ACC112 (cell line): ENCODE results near the gene ZNF503.
"Not testable (repeated sequence)": the region's sequence is repeated elsewhere in the genome, so short reads cannot be mapped to it uniquely, and the experiment has no call there.

Experiments used
- H2AFZ ChIP-seq: fragments of 200-600 bp; sonication (generic); one replicate; pipeline ENCODE4 v1.6.0; 2017; ENCODE audit warnings: antibody characterized with exemption, low read length; ENCODE audit not compliant: unreplicated experiment
- H3K27ac ChIP-seq: fragments of 200-600 bp; sonication (generic); 2 replicates; pipeline ENCODE4 v1.5.1; 2014; ENCODE audit warnings: low read depth, mild to moderate bottlenecking, antibody characterized with exemption, low read length, moderate library complexity
- H3K27me3 ChIP-seq: fragments of 200-600 bp; sonication (generic); 2 replicates; pipeline ENCODE4 v1.6.1; 2014; ENCODE audit warnings: mild to moderate bottlenecking, antibody characterized with exemption, low read length, moderate library complexity, mixed read lengths; ENCODE audit not compliant: insufficient read depth
- H3K36me3 ChIP-seq: fragments of 200-600 bp; sonication (generic); 2 replicates; pipeline ENCODE4 v1.6.1; 2016; ENCODE audit warnings: mild to moderate bottlenecking, antibody characterized with exemption, low read length, moderate library complexity, mixed read lengths; ENCODE audit not compliant: insufficient read depth
- H3K4me1 ChIP-seq: fragments of 200-600 bp; sonication (generic); one replicate; pipeline ENCODE4 v1.6.1; 2016; ENCODE audit warnings: low read length, mixed read lengths; ENCODE audit not compliant: insufficient read depth, unreplicated experiment, control insufficient read depth
- H3K4me3 ChIP-seq: fragments of 200-600 bp; sonication (generic); 2 replicates; pipeline ENCODE4 v1.5.1; 2014; ENCODE audit warnings: mild to moderate bottlenecking, low read depth, low read length
- H3K79me2 ChIP-seq: fragments of 200-600 bp; sonication (generic); one replicate; pipeline ENCODE4 v1.6.0; 2016; ENCODE audit warnings: low read length; ENCODE audit not compliant: control insufficient read depth, unreplicated experiment, insufficient read depth

The ZNF503 gene

DNA sequence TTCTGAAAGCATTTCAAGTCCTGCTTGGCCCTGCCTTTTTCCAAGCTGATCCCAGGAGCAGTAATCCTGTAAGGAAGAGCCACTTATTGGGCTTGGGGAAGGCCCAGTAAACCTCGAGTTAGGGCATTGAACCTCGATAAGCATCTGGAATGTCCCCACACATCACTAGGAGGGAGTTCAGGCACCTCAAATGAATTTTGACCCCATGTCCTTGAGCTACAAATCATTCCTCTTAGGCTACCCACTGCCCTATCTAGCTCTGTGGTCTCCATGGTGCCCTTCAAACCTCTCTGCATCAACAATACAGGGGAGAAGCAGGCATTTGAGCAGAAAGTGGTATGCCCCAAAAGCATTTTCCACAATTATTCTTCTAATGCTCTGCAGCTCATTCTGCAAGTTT lies 33.7 kb downstream of the ZNF503 start:
- H3K27me3 ChIP-seq = peaks cover 10% of the 10 kb centered on the region; the same call in 1 of the 2 replicates
- H3K4me1 ChIP-seq = no peaks in the 10 kb centered on the region
- no peaks in the 10 kb centered on the region for H3K36me3 ChIP-seq
- no peak overlapping the region for H3K27ac ChIP-seq
- H3K4me3 ChIP-seq = no peak overlapping the region
- H2AFZ ChIP-seq = no peak overlapping the region
- H3K79me2 ChIP-seq = no peaks in the 10 kb centered on the region

DNA sequence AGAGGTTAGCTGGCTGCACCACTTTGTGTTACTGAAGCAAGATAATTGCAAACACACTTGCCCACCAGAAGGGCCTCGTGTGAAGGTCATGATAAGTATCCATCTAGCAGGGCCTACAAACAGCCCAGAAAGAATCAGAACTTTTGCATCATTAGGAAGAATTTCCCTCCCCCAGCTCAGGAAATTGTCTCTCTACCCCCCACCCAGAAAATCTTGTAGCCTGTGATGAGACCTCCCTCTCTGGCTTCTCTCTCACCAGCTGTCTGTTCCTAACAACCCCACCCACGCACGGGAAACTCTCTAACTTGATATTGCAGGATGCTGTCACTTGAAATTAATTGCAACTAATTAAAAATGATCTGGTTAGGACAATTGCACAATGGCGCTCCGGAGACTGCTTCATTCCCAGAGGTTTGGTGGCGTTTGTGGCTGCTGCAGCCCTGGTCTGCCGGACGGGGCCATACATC lies 34.5 kb downstream of the ZNF503 start:
- Histone ChIP-seq H3K4me3 (no peak overlapping the region), H3K27ac (no peak overlapping the region), H3K36me3 (no peaks in the 10 kb centered on the region), H2AFZ (no peak overlapping the region), H3K27me3 (peaks cover 4% of the 10 kb centered on the region; the same call in 1 of the 2 replicates), H3K4me1 (no peaks in the 10 kb centered on the region), H3K79me2 (no peaks in the 10 kb centered on the region)

DNA sequence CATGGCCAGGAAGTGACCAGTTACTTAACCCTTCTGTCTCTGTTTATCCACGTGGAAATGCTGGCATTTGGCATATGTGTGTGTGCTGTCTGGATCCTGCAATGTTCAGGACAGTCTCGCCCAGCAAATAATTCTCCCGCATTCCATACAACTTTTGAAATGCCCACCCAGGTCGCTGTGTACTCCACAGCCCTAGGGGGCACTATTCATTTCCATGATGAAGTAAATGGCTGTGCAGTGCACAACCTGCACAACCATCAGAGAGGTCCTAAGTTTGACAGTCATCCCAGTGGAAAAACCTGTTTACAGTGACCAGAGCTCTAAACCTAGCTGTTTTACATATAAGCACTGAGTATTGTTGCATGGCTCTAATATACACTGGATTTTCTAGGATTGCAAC lies 38.1 kb downstream of the ZNF503 start:
- Histone ChIP-seq H3K27me3 (peaks cover 1% of the 10 kb centered on the region; the same call in 1 of the 2 replicates), H3K4me3 (no peak overlapping the region), H3K4me1 (peaks cover 15% of the 10 kb centered on the region), H3K79me2 (no peaks in the 10 kb centered on the region), H3K27ac (no peak overlapping the region), H2AFZ (no peak overlapping the region), H3K36me3 (no peaks in the 10 kb centered on the region)

DNA sequence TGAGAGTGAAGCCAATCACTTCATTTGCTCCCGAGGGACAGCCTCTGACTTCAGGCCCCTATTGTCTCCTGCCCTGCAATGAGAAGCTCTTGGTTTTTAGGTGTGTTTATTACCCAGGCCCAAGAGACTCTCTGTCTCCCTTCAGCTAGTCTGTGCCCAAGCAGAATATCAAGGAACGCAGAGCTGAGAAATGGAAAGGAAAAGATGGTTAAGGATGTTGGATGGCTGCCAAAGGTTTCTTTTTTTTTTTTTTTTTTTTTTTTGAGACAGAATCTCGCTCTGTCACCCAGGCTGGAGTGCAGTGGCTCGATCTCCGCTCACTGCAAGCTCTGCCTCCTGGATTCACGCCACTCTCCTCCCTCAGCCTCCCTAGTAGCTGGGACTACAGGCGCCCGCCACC lies 41.7 kb downstream of the ZNF503 start:
- H2AFZ ChIP-seq, H3K79me2 ChIP-seq, H3K4me3 ChIP-seq, H3K27me3 ChIP-seq, H3K36me3 ChIP-seq: not testable (repeated sequence)
- H3K27ac ChIP-seq = peak overlapping the region; percentile 25; the same call in 1 of the 2 replicates
- H3K4me1 ChIP-seq = peaks cover 19% of the 10 kb centered on the region

DNA sequence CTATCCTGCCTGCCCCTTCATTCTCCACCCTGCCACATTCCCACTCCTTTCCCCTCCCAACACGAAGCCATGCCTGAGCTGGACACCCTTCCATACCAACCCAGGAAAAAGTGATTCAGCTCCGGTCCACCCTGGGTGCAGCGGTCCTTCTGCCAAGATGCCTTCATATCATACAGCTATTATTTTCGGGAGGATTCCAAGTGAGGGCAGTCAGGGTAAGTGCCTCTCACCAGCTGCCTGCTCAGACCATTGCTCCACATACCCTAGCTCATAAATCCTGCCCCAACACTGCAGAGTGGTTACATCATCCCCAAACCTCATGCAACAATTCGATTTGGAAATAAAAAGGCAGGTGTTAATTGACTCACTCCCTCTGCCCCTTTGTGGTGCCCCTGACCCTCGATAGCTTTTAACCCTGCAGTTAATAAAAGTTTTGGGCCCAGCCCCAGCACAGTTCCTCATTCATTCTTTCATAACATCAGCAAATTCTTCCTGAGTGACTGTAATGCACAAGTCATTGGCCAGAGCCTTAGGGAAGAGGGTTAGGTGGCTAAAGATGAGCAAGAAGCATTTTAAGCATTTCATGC lies 42.6 kb downstream of the ZNF503 start:
- no peaks in the 10 kb centered on the region for H3K27me3 ChIP-seq
- no peak overlapping the region for H2AFZ ChIP-seq
- H3K4me3 ChIP-seq = no peak overlapping the region

DNA sequence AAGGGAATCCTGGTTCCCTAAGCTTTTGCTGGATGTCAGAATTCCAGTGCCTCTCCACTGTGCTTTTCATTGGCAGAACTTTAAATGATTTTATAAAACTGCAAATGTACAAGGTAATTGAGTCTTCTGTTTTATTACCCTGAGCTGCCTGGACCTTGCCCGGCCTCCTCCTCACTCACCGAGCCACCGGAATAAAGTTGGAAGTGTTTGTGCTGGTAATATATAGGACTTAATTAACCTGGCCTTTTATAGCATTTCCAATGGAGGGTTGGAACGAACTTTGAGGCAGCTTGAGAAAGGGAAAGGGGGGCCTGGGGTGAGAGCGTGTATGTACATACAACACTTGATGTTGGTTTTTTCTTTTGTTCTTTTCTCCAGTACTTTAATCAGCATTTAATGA lies 43.4 kb downstream of the ZNF503 start:
- Histone ChIP-seq H3K27me3 (no peaks in the 10 kb centered on the region), H3K79me2 (no peaks in the 10 kb centered on the region), H2AFZ (no peak overlapping the region), H3K36me3 (no peaks in the 10 kb centered on the region), H3K4me3 (no peak overlapping the region), H3K27ac (no peak overlapping the region; the same call in 1 of the 2 replicates), H3K4me1 (peaks cover 19% of the 10 kb centered on the region)

More for the DNA sequence above, 42.6 kb downstream of the ZNF503 start:
- H3K27ac ChIP-seq = peak overlapping the region; percentile 25
- no peaks in the 10 kb centered on the region for H3K36me3 ChIP-seq
- no peaks in the 10 kb centered on the region for H3K79me2 ChIP-seq
- peaks cover 19% of the 10 kb centered on the region for H3K4me1 ChIP-seq

DNA sequence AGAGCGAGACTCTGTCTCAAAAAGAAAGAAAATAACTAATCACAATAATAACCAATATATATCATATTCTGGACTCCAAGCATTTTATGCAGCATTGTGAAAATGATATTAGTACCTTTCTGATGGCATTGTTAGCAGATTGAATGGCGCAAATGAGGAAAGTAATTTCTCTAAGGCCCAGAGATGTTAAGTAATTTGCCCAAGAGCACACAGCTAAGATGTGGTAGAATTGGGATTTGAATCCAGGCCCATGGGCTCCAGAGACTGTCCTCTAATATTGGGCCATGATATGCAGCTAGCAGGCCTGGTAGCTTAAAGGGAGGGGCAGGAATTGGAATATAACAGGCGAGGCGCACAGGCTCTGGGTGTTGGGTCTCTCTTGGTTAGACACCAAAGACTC lies 44.1 kb downstream of the ZNF503 start:
- Histone ChIP-seq H3K79me2 (no peaks in the 10 kb centered on the region), H3K4me3 (no peak overlapping the region), H2AFZ (no peak overlapping the region), H3K27ac (no peak overlapping the region), H3K27me3 (no peaks in the 10 kb centered on the region), H3K36me3 (no peaks in the 10 kb centered on the region), H3K4me1 (peaks cover 19% of the 10 kb centered on the region)

DNA sequence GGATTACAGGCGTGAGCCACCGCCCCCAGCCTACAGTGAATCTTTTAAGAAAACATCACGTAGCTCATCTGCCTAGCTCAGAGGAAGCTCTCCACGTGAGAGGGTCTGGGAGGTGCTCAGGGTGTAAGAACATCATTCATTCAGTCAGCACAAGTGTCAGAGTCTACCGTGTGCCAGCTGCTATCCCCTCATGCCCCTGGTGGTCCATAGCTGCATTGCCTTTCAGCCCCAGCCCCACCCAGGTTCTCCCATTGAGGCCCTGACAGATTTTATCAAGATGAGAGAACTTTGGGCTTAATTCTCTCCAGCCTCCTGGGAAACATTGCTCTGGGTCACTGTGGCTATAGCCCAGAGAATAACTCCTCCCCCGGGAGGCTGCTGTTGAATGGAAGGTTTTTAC lies 45.1 kb downstream of the ZNF503 start:
- H3K27me3 ChIP-seq = no peaks in the 10 kb centered on the region
- no peaks in the 10 kb centered on the region for H3K36me3 ChIP-seq
- no peak overlapping the region for H3K4me3 ChIP-seq
- no peak overlapping the region for H3K27ac ChIP-seq
- no peaks in the 10 kb centered on the region for H3K79me2 ChIP-seq
- H3K4me1 ChIP-seq = peaks cover 19% of the 10 kb centered on the region
- H2AFZ ChIP-seq = no peak overlapping the region

DNA sequence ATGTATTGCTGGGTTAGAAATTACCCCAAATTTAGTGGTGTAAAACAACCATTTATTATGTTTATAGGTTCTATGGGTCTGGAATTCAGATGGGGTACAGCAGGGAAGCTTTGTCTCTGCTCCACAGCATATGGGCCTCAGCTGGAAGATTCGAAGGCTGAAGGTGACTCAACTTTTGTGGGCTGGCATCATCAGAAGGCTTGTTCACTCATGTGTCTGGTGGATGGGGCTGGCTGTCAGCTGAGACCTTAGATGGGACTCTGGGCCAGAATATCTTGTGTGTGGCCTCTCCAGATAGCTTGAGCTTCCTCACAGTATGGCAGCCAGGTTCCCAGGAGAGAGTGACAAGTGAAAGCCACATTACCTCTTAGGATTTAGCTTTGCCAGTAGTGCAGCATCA lies 45.9 kb downstream of the ZNF503 start:
- H3K4me1 ChIP-seq = peaks cover 20% of the 10 kb centered on the region
- no peaks in the 10 kb centered on the region for H3K36me3 ChIP-seq
- no peak overlapping the region for H2AFZ ChIP-seq
- H3K27ac ChIP-seq = no peak overlapping the region
- H3K27me3 ChIP-seq = no peaks in the 10 kb centered on the region
- no peaks in the 10 kb centered on the region for H3K79me2 ChIP-seq
- H3K4me3 ChIP-seq = no peak overlapping the region

DNA sequence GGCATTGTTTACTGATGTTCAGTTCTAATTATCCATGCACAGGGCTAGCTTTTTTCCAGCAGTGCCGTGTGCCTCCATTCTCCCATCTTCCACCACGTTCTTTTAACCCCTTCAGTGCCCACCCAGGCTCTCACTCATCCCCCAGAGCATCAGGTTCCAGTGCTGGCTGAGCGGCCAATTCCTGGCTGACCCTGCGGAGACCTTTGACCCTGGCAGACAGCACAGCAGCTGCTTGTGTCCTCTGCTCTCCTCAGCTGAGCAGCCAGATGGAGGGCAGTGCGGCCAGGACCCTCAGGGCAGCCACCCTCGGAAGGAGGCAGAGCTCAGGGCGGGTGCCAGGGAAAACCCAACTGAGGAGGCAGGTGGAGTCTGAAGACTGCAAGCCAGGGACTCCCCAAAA lies 48.4 kb downstream of the ZNF503 start:
- no peak overlapping the region for H3K27ac ChIP-seq
- H3K4me1 ChIP-seq = peaks cover 7% of the 10 kb centered on the region
- no peaks in the 10 kb centered on the region for H3K79me2 ChIP-seq
- no peak overlapping the region for H2AFZ ChIP-seq
- no peak overlapping the region for H3K4me3 ChIP-seq
- H3K36me3 ChIP-seq = no peaks in the 10 kb centered on the region
- H3K27me3 ChIP-seq = no peaks in the 10 kb centered on the region

DNA sequence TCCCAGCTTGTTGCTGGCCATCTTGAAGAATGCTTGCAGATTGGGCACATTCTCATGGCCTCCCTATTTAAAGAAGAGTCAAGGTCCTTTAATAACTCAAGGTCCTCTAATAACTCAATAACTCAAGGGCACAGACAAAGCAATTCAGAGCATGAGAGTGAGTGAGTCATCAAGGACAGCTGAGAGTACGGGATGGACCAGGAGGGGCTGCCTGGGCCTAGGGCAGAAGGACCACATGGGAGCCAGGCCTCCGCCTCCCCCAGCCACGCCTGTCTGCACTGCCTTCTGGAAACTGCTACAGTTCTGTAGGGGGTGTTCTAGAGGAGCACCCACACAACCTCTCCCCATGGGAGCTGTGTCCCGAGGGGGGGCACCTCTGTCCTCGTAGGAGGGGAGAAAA lies 48.9 kb downstream of the ZNF503 start:
- H3K27ac ChIP-seq = no peak overlapping the region
- H3K4me1 ChIP-seq = peaks cover 6% of the 10 kb centered on the region
- no peak overlapping the region for H2AFZ ChIP-seq
- no peaks in the 10 kb centered on the region for H3K27me3 ChIP-seq
- no peaks in the 10 kb centered on the region for H3K79me2 ChIP-seq
- H3K4me3 ChIP-seq = no peak overlapping the region
- no peaks in the 10 kb centered on the region for H3K36me3 ChIP-seq
